ENCODE measurements around the gene RIMKLA. TPM values are rescaled to one million over a fixed set of nuclear protein-coding genes. Genes with fewer than 3 reads are reported as not detected.

RIMKLA gene
- total and polyA plus RNA-seq, 2 of the 13 experiments (the other 11 are each of a cell fraction or from before 2014, with no cell fraction given): 2.5 to 3.8 TPM

GRCh38 chr1:42335050-42335808, 45.4 kb upstream of the RIMKLA start, which contains the start of gene FOXJ3 (continued):
- peak; percentile 90 for TF ChIP-seq ZNF160 (CRISPR knock-in tag; IDR thresholded peaks at IDR 0.05)
- peak; percentile 67; the same call in 1 of the 2 replicates for TF ChIP-seq FUBP1 (CRISPR knock-in tag; IDR thresholded peaks at IDR 0.05; ENCODE audit: borderline replicate concordance)
- TF ChIP-seq ZNF724P (CRISPR knock-in tag; IDR thresholded peaks at IDR 0.05; ENCODE audit: borderline replicate concordance): peak; percentile 92; the same call in 1 of the 2 replicates
- peak; percentile 62; the same call in 1 of the 2 replicates for TF ChIP-seq RBAK (CRISPR knock-in tag; IDR thresholded peaks at IDR 0.05)
- TF ChIP-seq ZNF234 (CRISPR knock-in tag; conservative IDR thresholded peaks at IDR 0.05): no peak; the same call in 1 of the 2 replicates
- TF ChIP-seq HIVEP1 (CRISPR knock-in tag; IDR thresholded peaks at IDR 0.05): peak; percentile 61
- TF ChIP-seq TSC22D2 (CRISPR knock-in tag; IDR thresholded peaks at IDR 0.05; ENCODE audit: borderline replicate concordance): 0 out of 2 replicates have a peak, but pooled peaks have one; percentile 61
- TF ChIP-seq ZNF282 (IDR thresholded peaks at IDR 0.05; ENCODE audit: partially characterized antibody): no peak
- TF ChIP-seq ZNF331 (CRISPR knock-in tag; IDR thresholded peaks at IDR 0.05): peak; percentile 98
- TF ChIP-seq HMGXB4 (CRISPR knock-in tag; IDR thresholded peaks at IDR 0.05; ENCODE audit: borderline replicate concordance in 1 of 2, low read depth in 1 of 2): peak; percentile 96
- no peak for TF ChIP-seq ZSCAN29 (CRISPR knock-in tag; conservative IDR thresholded peaks at IDR 0.05)
- TF ChIP-seq MIXL1 (CRISPR knock-in tag; IDR thresholded peaks at IDR 0.05): peak; percentile 72
- TF ChIP-seq ZSCAN21 (CRISPR knock-in tag; IDR thresholded peaks at IDR 0.05; ENCODE audit: borderline replicate concordance): peak; percentile 99
- peak; percentile 89 for TF ChIP-seq GATAD1 (CRISPR knock-in tag; IDR thresholded peaks at IDR 0.05)
- peak; percentile 93 for TF ChIP-seq TARDBP (CRISPR knock-in tag; IDR thresholded peaks at IDR 0.05)
- no peak for TF ChIP-seq FOXO4 (CRISPR knock-in tag; conservative IDR thresholded peaks at IDR 0.05)
- TF ChIP-seq ZNF275 (CRISPR knock-in tag; IDR thresholded peaks at IDR 0.05; ENCODE audit: borderline replicate concordance): peak; percentile 35
- peak; percentile 95 for TF ChIP-seq ZNF691 (CRISPR knock-in tag; IDR thresholded peaks at IDR 0.05; ENCODE audit: borderline replicate concordance, low read depth)
- TF ChIP-seq TEF (CRISPR knock-in tag; IDR thresholded peaks at IDR 0.05): no peak
- peak; percentile 84 to 87 for TF ChIP-seq POLR2A (IDR thresholded peaks at IDR 0.05; ENCODE audit: insufficient read depth in 1 of 2, low read depth in 2 of 2, low read length in 2 of 2)
- no peak for TF ChIP-seq ATRX (CRISPR knock-in tag; IDR thresholded peaks at IDR 0.05; ENCODE audit: borderline replicate concordance)

Data from HepG2 (cell line).